ENCODE data around the gene FXR2. TPM values are rescaled to one million over a fixed set of nuclear protein-coding genes. Genes with fewer than 3 reads are reported as not detected.
A peak's percentile ranks its signal among the peaks of the same experiment; 100 is the strongest.

Gene FXR2
- total and polyA plus RNA-seq, 3 donors from 2014 or later, result 53.8 to 76.0 (median 60.3) TPM

GRCh38 chr17:7636163-7636562 is 21.5 kb upstream of the FXR2 start:
- Histone ChIP-seq H3K27me3 (no peaks in the 10 kb centered on the region), H3K9me3 (no peaks in the 10 kb centered on the region), H3K4me1 (peaks cover 5% of the 10 kb centered on the region), H3K36me3 (ENCODE audit: low read depth, missing control alignments) (no peaks in the 10 kb centered on the region), H3K27ac (no peak overlapping the region), H3K4me3 (no peak overlapping the region)
- intact Hi-C loops (cut with DNase I; ENCODE audit: low total_unique reads), result no loop called here
- DNase-seq, result no peak
- 74 to 80% methylated on average over 5 of the region's 5 CpGs for WGBS, 2 donors
- TF ChIP-seq CTCF (IDR thresholded peaks at IDR 0.05) (no peak), POLR2A (IDR thresholded peaks at IDR 0.05) (no peak)

- no peaks in the 10 kb centered on the region for H3K36me3 ChIP-seq (ENCODE audit: low read depth, missing control alignments)
- no peak overlapping the region for H3K27ac ChIP-seq
- H3K4me3 ChIP-seq, result no peak overlapping the region
- peaks cover 7% of the 10 kb centered on the region for H3K4me1 ChIP-seq
- WGBS, 2 donors, result 41 to 42% methylated on average over 5 of the region's 5 CpGs
- no peaks in the 10 kb centered on the region for H3K9me3 ChIP-seq
- intact Hi-C loops (cut with DNase I; ENCODE audit: low total_unique reads), result no loop called here
- no peaks in the 10 kb centered on the region for H3K27me3 ChIP-seq
- TF ChIP-seq CTCF (IDR thresholded peaks at IDR 0.05) (peak; percentile 21 to 37 (median 25)), POLR2A (IDR thresholded peaks at IDR 0.05) (no peak)
- DNase-seq, result peak; percentile 64
Measured at GRCh38 chr17:7634384-7634783, 19.7 kb upstream of the FXR2 start.

- Histone ChIP-seq H3K4me1 (peaks cover 10% of the 10 kb centered on the region), H3K9me3 (no peaks in the 10 kb centered on the region), H3K27me3 (no peaks in the 10 kb centered on the region), H3K36me3 (ENCODE audit: low read depth, missing control alignments) (no peaks in the 10 kb centered on the region), H3K27ac (no peak overlapping the region), H3K4me3 (no peak overlapping the region)
- no peak for DNase-seq
- WGBS, 2 donors, result 84 to 85% methylated on average over 2 of the region's 2 CpGs
- intact Hi-C loops (cut with DNase I; ENCODE audit: low total_unique reads), result no loop called here
- TF ChIP-seq CTCF (IDR thresholded peaks at IDR 0.05) (no peak), POLR2A (IDR thresholded peaks at IDR 0.05) (no peak)
Measured at GRCh38 chr17:7633093-7633492, 18.4 kb upstream of the FXR2 start.

GRCh38 chr17:7632492-7632894 is 17.8 kb upstream of the FXR2 start:
- H3K4me1 ChIP-seq, result peaks cover 13% of the 10 kb centered on the region
- WGBS, 2 donors, result 63 to 66% methylated on average over 5 to 6 of the region's 6 CpGs
- H3K27me3 ChIP-seq, result no peaks in the 10 kb centered on the region
- no peak for DNase-seq
- H3K27ac ChIP-seq, result no peak overlapping the region
- intact Hi-C loops (cut with DNase I; ENCODE audit: low total_unique reads), result no loop called here
- H3K36me3 ChIP-seq (ENCODE audit: low read depth, missing control alignments), result no peaks in the 10 kb centered on the region
- H3K4me3 ChIP-seq, result no peak overlapping the region
- H3K9me3 ChIP-seq, result no peaks in the 10 kb centered on the region
- TF ChIP-seq CTCF (IDR thresholded peaks at IDR 0.05), result peak; percentile 31 to 52 (median 36)
- TF ChIP-seq POLR2A (IDR thresholded peaks at IDR 0.05), result no peak

Measured in testis (tissue), 3 donors.